DMS114 treated with DMSO at 0.1 percent for 48 hours (cell line): ENCODE measurements around the gene DACH1.
"Not testable (repeated sequence)": the region's sequence is repeated elsewhere in the genome, so short reads cannot be mapped to it uniquely, and the experiment has no call there.

Source experiments
- DNase-seq: peaks from one replicate; lab custom pipeline; 2025; ENCODE audit not compliant: unreplicated experiment; lab: John Stamatoyannopoulos, UW

The DACH1 gene

GRCh38 chr13:71785361-71785760, 81.6 kb downstream of the DACH1 start:
- DNase-seq = no peak

- no peak for DNase-seq
Observed at GRCh38 chr13:71780546-71780945, 86.5 kb downstream of the DACH1 start.

DNA sequence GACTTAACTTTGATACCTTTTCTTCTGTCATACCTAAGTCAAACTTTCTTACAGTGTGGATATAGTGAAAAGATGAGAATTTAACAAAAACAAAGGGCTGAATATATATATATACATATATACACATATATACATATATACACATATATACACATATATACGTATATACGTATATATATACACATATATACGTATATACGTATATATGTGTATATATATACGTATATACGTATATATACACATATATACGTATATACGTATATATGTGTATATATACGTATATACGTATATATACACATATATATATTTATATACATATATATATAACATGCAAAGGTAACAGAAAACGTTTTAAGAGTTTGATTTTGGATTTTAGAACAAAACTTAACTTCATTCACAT, 88.0 kb downstream of the DACH1 start:
- not testable (repeated sequence) for DNase-seq

- DNase-seq = no peak
Observed at GRCh38 chr13:71775966-71776365, 91.0 kb downstream of the DACH1 start.

GRCh38 chr13:71774863-71775262, 92.1 kb downstream of the DACH1 start:
- DNase-seq = no peak

- no peak for DNase-seq
Observed at GRCh38 chr13:71773531-71773930, 93.5 kb downstream of the DACH1 start.

DNA sequence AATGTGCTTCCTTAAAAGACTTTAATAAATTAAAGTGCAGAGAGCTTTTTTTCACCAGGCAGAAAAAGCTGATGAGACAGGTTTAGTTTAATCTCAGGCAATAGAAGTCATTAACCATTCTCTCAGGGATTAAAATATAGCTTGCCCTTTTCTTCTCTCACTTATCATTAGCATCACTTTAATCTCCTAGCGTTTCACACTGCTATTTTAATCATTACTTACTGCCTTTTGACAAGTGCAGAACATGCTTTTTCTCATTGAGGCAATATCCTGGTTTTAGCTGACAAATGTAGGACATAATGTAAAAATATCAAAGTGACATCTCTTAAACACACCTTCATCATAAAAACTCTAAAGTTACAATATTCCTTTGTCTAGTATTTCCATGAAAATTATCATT, 94.6 kb downstream of the DACH1 start:
- DNase-seq = no peak

GRCh38 chr13:71771144-71771543, 95.9 kb downstream of the DACH1 start:
- DNase-seq = no peak

DNA sequence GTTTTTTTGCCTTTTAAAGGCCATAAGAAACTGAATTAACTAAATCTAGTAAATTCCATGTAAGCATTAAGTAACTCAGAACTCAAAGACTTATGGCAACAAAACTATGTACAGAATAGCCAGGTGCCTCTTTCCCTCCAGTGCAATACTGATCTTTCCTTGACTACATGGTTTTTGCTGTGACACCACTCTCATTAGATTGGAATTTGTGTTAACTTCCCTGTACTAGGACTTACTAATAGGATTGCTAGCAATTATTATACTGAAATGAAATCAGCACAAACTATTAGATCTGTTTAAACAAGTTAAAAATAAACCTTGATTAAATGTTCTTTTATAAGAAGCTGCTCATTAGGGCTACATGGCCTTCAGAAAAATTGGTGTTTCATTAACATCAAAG, 96.3 kb downstream of the DACH1 start:
- no peak for DNase-seq

- no peak for DNase-seq
Observed at GRCh38 chr13:71768881-71769280, 98.1 kb downstream of the DACH1 start.

- DNase-seq = no peak
Observed at GRCh38 chr13:71759651-71760511, 107.1 kb downstream of the DACH1 start.

GRCh38 chr13:71758828-71759227, 108.2 kb downstream of the DACH1 start:
- DNase-seq = no peak

DNA sequence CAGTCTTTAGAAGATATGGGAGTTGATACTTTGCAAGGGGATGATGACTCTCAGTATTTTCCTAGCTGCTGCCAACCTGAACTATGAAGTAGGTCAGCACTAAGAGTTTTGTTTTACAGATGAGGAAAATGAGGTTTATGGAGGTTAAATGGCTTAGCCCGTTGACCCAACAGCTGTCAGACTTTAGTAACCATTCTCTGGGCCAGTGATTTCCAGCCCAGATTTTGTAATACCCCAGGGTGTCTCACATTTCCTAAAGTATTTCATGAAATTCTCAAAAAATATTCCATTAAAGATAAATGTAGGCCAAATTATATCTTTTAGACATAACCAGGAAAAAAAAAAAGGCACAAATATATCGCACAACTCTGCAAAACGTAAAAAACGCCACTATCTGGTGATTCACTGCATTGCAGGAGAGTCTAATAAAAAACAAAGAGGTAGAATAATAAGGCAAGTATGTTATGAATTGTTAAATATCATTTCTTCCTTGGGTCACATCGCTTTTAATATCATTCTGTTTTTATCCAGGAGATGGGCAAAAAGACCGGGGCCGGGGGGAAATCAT, 112.5 kb downstream of the DACH1 start:
- no peak for DNase-seq

GRCh38 chr13:71752775-71753513, 114.1 kb downstream of the DACH1 start:
- DNase-seq = no peak

- DNase-seq = no peak
Observed at GRCh38 chr13:71751073-71751472, 115.9 kb downstream of the DACH1 start.

DNA sequence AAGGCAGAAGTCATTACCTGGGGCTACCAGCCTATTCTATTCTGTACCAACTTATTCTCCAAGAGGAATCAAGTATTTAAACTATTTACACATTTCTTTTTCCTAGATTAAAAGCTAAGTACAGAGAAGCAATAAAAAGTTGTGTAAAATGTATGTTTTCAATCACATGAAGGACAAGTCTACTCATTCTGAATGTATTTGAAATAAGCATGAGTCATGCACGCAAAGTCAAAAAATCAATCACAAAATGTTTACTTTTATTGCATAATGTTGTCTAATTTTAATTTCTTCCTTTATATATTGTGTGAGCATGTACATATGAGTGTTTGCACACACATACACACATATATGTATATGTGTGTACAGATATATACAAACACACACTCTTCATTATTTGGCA, 136.7 kb downstream of the DACH1 start:
- DNase-seq = no peak

DNA sequence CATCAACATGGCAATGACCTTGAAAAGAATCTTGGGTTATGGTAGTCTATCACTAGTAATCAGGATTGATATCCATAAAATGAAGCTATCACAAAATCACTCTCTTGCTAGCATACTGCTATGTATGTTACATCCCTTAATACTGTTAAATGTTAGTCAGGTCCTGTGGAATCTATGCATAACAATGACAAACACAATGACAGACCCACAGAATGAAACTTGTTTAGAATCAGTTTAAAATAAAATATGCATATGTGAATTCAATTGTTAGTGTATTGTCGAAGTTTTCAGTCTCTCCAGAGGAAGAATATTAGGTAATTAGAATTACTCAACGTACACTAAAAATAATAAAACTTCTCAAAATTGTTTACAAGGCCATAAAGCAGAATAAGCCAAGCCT, 137.6 kb downstream of the DACH1 start:
- no peak for DNase-seq

- DNase-seq = no peak
Observed at GRCh38 chr13:71727662-71728061, 139.3 kb downstream of the DACH1 start.

DNA sequence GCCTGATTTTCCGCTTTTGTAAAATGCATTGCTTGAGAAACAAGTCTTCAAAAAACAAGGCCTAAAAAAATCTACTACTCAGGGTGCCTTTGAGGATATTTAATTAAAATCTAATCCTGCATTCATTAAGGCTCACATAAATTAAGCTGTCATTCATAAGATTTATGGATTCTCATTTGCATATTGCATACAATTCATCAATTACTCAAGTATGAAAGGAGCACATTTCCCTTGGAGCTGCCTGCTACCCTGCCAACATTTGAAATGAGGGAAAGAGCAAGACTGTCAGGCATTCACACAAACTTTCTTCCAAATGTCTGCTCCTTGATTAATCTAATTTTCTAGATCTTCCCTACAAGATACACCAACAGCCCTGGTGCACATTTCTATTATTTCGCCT, 140.0 kb downstream of the DACH1 start:
- DNase-seq = no peak

DNA sequence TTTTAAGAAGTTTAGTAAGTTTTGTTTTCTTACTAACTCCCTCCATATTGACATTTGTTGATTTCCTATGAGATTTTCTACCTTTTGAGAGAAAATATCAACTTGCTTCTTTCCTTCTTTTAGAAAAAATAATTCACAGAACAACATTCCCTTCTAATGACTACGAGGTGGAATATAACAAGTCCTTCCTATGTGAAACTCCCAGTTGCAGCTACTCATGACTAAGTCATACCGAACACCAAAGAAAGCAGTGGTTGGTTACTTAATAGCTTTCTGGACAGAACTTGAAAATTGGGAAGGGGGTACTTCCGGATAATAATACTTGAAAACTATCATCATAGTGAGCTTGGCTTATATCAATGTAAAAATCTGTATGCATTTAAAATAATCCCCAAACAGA, 144.8 kb downstream of the DACH1 start:
- no peak for DNase-seq

DNA sequence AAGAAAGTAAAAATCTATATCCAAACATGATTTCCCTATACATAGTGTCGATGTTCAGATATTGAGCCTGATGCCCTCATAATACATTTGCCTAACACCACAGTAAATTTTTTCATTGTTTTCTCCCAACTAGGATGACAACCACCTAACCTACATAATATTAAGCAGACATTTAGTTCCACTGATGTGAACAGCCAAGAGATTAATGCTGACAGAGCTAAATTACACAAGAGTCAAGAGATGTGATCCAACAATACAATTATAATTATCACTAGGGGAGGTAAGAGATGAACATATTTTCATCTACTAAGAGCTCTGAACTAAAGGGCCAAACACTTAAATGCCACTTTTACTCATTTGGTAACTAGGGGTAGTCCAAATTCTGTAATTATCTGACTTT, 145.9 kb downstream of the DACH1 start:
- no peak for DNase-seq

- DNase-seq = no peak
Observed at GRCh38 chr13:71718931-71719330, 148.1 kb downstream of the DACH1 start.
